AG04450 (cell line): Measurements from ENCODE around the gene BPIFB1. TPM values are rescaled to one million over a fixed set of nuclear protein-coding genes. Genes with fewer than 3 reads are reported as not detected.

Source experiments
- CTCF ChIA-PET: fragments of 300-600, 350-600 bp; formaldehyde crosslinking; extraction: SDS; loops from one replicate; lab custom pipeline; 2022; ENCODE audit warnings: antibody characterized with exemption, inconsistent platforms; lab: Charles Lee
- POLR2A ChIA-PET: fragments of 350-600 bp; formaldehyde crosslinking; extraction: SDS; loops from one replicate; lab custom pipeline; 2021; ENCODE audit warnings: antibody characterized with exemption, inconsistent platforms; lab: Yijun Ruan, JAX
- DNase-seq: peaks from one replicate; pipeline ENCODE4 v3.0.0-alpha.2; 2011; ENCODE audit warnings: low read depth, low spot score
- H3K27ac ChIP-seq: one replicate; pipeline ENCODE4 v1.5.1; 2012; ENCODE audit warnings: low read depth, low read length, control low read depth
- H3K27me3 ChIP-seq: one replicate; pipeline ENCODE4 v1.6.0; 2012; ENCODE audit warnings: low read length; ENCODE audit not compliant: control insufficient read depth, insufficient read depth
- H3K4me3 ChIP-seq: 2 replicates; pipeline ENCODE4 v1.5.1; 2011; ENCODE audit warnings: mild to moderate bottlenecking, low read depth, low read length, control low read depth
- H3K9me3 ChIP-seq: 2 replicates; pipeline ENCODE4 v1.5.1; 2012; ENCODE audit warnings: low read length; ENCODE audit not compliant: control insufficient read depth, insufficient read depth
- CTCF ChIP-seq: IDR thresholded peaks from 2 replicates; pipeline ENCODE4 v1.5.1; 2011; ENCODE audit warnings: low read depth, low read length, control low read depth, inconsistent platforms
- polyA plus RNA-seq: library from polyadenylated mRNA; depleted of rRNA; stranded (reverse); fragments of >200 nt; gene quantifications from 2 replicates; pipeline ENCODE4 v1.2.3, GENCODE V29; 2011

BPIFB1 gene
- polyA plus RNA-seq, 1 experiment, result not detected

- TF ChIP-seq CTCF, result no peak
- ChIA-PET POLR2A (no interaction called here), CTCF (no interaction called here)
- DNase-seq, result no peak
- no peak overlapping the region for H3K27ac ChIP-seq
- H3K9me3 ChIP-seq, result no peaks in the 10 kb centered on the region
- H3K4me3 ChIP-seq, result no peak overlapping the region
- H3K27me3 ChIP-seq, result peaks cover 13% of the 10 kb centered on the region
Measured at GRCh38 chr20:33275871-33276270, 7.1 kb upstream of the BPIFB1 start.

- DNase-seq, result no peak
- Histone ChIP-seq H3K4me3 (no peak overlapping the region), H3K27ac (no peak overlapping the region), H3K27me3 (peaks cover 13% of the 10 kb centered on the region), H3K9me3 (no peaks in the 10 kb centered on the region)
- TF ChIP-seq CTCF, result no peak
- ChIA-PET POLR2A (no interaction called here), CTCF (no interaction called here)
Measured at GRCh38 chr20:33276303-33277113, 6.5 kb upstream of the BPIFB1 start.

- Histone ChIP-seq H3K4me3 (no peak overlapping the region), H3K27ac (no peak overlapping the region), H3K27me3 (peaks cover 13% of the 10 kb centered on the region), H3K9me3 (no peaks in the 10 kb centered on the region)
- TF ChIP-seq CTCF, result no peak
- no peak for DNase-seq
- ChIA-PET POLR2A (no interaction called here), CTCF (no interaction called here)
Measured at GRCh38 chr20:33277471-33278441, 5.3 kb upstream of the BPIFB1 start.

GRCh38 chr20:33278700-33279099, 4.3 kb upstream of the BPIFB1 start:
- no peak for TF ChIP-seq CTCF
- Histone ChIP-seq H3K4me3 (no peak overlapping the region), H3K27ac (no peak overlapping the region), H3K9me3 (no peaks in the 10 kb centered on the region), H3K27me3 (peaks cover 13% of the 10 kb centered on the region)
- CTCF ChIA-PET, result no interaction called here
- DNase-seq, result no peak
- POLR2A ChIA-PET, result no interaction called here
